HG03571 (cell line): Measurements from ENCODE around the gene RASSF1.

Source experiments
- ATAC-seq: cut with Tn5 transposase; IDR thresholded peaks from one replicate; pipeline ENCODE4 v1.9.1; 2021; ENCODE audit not compliant: unreplicated experiment

Gene RASSF1

GRCh38 chr3:50340448-50341329 lies at the start of gene RASSF1:
Gene RASSF1 (minus strand): TSS chr3:50340836. CDS start chr3:50340805, 31 bp downstream.
- peak; percentile 33 for ATAC-seq

GRCh38 chr3:50389414-50389767 lies 48.8 kb upstream of the RASSF1 start:
- ATAC-seq = no peak

GRCh38 chr3:50388720-50389413 lies 48.2 kb upstream of the RASSF1 start:
- ATAC-seq = no peak

- ATAC-seq = no peak
Observed at GRCh38 chr3:50388016-50388719, 47.5 kb upstream of the RASSF1 start.

- no peak for ATAC-seq
Observed at GRCh38 chr3:50385754-50386153, 45.1 kb upstream of the RASSF1 start.

GRCh38 chr3:50383750-50384149 lies 43.1 kb upstream of the RASSF1 start:
- no peak for ATAC-seq

GRCh38 chr3:50382722-50383121 lies 42.1 kb upstream of the RASSF1 start:
- ATAC-seq = no peak

GRCh38 chr3:50381383-50381782 lies 40.7 kb upstream of the RASSF1 start:
- ATAC-seq = no peak

GRCh38 chr3:50380405-50381085 lies 39.9 kb upstream of the RASSF1 start:
- ATAC-seq = no peak

GRCh38 chr3:50378757-50379156 lies 38.1 kb upstream of the RASSF1 start:
- no peak for ATAC-seq

- ATAC-seq = no peak
Observed at GRCh38 chr3:50378024-50378423, 37.4 kb upstream of the RASSF1 start.

- no peak for ATAC-seq
Observed at GRCh38 chr3:50375258-50375931, 34.8 kb upstream of the RASSF1 start.

- no peak for ATAC-seq
Observed at GRCh38 chr3:50374363-50375257, 34.0 kb upstream of the RASSF1 start.

GRCh38 chr3:50373146-50374051 lies 32.8 kb upstream of the RASSF1 start:
- no peak for ATAC-seq

- no peak for ATAC-seq
Observed at GRCh38 chr3:50372349-50372748, 31.7 kb upstream of the RASSF1 start.

GRCh38 chr3:50371133-50371685 lies 30.6 kb upstream of the RASSF1 start:
- ATAC-seq = no peak

GRCh38 chr3:50370594-50370993 lies 30.0 kb upstream of the RASSF1 start:
- no peak for ATAC-seq

GRCh38 chr3:50369012-50369670 lies 28.5 kb upstream of the RASSF1 start:
- ATAC-seq = no peak
